ENCODE measurements around the gene EHD1. TPM values are rescaled to one million over a fixed set of nuclear protein-coding genes. Genes with fewer than 3 reads are reported as not detected.

Gene EHD1
- total RNA-seq, 1 donor from 2014 or later, result 52.5 TPM

DNA sequence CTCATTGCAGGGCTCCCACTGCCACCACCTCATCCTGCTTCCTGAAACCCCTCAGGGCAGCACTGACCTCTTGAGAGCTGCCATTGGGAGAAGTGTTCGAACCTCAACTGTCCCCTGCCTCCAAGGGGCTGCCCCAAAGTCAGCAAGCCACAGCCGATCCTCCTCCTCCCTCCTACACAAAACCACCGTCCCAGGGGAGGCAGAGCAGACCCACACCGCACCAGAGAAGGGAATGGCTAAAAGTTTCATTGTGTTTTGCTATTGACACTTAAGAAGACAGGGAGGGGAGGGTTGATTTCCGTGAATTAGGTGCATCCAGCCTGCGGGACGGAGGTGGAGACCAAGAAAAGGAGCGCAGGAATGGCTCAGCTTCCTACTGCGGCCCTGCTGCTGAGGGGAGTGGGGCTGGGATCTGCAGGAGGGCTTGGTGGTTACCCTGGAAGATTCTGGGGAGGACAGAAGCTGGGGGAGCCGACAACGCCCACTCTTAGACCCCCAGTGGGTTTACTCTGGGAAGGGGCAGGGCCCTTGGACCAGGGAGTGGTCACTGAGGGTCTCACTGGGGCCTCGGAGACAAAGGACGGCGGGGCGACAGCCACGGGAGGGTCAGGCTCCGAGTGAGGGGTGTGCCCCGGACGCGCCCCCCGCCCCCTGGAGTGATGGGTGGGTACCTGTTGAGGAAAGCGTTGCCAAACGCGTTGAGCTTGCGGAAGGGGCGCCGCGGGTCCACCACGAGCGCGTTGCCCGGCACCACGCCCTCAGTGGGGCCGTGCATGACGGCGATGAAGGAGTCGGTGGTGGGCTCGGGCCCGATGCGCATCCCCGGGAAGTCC is 815 bp downstream of the EHD1 start:
- intact Hi-C loops (cut with micrococcal nuclease), result no loop called here
- ATAC-seq (peak; percentile 8), DNase-seq (no peak)

DNA sequence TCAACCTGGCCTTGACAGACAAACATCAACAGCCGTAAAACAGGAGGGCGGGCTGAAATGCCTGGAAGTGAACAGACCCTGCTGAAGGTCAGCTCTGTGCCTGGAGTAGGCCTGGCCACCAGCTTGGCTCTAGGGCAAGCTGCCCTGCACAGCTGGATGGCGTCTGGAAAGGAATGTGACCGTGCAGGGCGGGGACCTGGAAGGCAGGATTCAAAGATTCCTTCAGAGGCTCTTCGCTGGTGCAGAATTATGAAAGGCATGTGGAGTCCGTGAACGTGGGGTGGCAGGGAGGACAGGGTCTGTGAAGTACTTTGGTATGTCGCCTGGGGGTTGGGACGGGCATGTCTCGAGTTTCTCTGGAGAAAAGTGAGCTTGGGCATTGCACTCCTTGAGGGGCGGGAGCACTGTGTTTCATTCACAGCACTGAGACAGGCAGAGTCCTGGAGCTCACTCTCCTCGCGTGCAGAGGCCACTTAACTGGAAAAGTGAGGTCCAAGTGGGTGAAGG is 1.5 kb downstream of the EHD1 start:
- intact Hi-C loops (cut with micrococcal nuclease), result no loop called here
- ATAC-seq (no peak), DNase-seq (peak; percentile 59)

DNA sequence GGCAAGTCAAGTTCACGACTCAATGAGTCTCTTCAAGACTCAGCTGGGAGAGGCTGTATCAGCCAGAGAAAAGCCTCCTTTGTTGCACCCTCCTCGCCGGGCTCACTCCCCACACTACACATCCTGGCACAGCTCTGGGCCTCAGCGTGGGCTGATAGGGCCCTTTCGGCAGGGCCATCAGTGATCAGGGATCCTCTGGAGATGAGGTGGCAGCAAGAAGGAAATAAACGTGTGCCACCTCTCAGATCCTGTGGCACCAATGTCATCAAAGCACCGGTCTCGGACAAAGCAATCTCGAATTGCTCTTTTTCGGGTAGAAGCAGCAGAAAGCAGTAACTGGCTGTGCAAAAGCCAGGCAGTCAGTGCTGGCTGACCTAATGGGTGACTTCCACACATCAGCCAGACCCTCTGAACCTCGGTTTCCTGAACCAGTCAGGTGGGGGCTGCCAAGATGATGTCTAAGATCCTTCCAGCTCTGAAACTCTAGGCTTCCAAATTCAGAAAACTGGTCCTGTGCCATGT is 2.1 kb downstream of the EHD1 start:
- intact Hi-C loops (cut with micrococcal nuclease), result no loop called here
- ATAC-seq, result no peak
- DNase-seq, result no peak

DNA sequence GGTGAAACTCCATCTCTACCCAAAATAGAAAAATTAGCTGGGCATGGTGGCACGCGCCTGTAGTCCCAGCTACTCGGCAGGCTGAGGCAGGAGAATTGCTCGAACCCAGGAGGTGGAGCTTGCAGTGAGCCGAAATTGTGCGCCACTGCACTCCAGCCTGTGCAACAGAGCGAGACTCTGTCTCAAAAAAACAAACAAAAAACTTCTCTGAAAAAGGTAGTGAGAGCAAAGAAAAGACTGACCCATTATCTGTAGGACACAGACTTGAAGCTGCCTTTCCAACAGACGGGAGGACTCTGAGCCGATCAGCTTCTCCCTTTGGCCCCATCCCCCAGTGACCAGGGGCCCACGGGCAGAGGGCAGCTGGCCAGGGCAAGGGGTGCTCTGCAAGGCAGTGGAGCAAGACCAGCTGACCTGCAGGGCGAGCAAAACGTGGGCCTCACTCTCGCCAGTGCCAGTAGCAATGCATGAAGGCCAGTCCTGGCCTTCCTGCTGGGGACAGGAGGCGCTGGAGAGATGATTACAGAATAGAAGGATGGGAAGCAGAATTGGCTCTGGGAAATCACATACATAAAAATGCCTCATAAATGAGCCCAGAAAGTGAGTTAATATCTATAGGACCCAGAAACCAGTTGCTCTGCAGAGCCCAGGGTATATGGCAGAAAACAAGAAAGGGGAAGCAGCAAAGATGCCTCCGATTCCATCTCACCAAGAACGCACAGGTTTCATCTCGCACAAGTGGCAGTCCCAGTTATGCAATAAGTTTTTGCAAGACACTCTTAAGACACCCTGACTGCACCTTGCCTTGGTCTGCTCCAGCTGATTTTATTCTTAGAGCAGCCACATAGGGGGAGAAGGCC is 2.8 kb downstream of the EHD1 start:
- ATAC-seq (no peak), DNase-seq (no peak)
- intact Hi-C loops (cut with micrococcal nuclease), result no loop called here

DNA sequence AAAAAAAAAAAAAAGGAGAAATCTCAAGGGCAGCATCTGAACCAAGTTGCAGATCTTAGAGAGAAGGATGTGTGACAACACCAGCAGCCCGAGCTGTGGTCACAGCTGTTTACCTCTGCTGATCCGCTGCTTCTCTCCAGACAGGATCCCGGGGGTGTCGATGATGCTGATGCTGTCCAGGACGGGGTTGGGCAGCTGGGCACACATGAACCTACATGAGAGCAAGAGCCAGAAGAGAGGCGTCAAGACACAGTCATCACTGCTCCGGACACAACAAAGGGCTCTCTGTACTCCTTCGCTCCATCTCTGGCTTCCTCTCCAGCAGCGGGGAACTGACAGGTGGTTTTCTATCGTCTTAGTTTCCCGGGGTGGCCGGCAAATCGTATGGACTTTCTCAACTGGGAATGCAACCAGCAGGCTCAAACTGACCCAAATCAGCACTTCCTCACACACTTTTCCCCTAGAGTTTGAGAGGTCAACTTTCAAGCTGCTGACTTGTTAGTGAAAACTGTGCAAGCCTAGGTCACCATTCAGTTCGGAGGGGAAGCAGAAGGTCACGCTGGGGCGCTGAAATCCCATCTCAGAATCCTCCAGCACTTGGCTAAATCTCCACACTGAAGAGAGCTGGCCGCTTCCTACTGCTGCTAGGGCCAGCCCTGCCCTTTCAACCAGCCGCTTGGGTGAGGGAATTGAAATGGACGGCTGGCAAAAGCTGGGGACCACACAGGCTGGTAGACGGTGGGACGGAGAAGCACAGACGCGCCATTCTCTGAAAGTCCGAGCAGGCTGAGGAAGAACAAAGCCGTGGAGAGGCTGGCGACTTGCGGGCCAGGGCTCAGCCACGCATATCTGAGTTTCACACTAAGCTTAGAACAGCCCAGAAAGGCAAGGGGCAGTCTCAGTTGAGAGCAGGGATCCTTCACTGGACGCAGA is 3.8 kb downstream of the EHD1 start:
- ATAC-seq (no peak), DNase-seq (peak; percentile 62)
- intact Hi-C loops (cut with micrococcal nuclease), result no loop called here

DNA sequence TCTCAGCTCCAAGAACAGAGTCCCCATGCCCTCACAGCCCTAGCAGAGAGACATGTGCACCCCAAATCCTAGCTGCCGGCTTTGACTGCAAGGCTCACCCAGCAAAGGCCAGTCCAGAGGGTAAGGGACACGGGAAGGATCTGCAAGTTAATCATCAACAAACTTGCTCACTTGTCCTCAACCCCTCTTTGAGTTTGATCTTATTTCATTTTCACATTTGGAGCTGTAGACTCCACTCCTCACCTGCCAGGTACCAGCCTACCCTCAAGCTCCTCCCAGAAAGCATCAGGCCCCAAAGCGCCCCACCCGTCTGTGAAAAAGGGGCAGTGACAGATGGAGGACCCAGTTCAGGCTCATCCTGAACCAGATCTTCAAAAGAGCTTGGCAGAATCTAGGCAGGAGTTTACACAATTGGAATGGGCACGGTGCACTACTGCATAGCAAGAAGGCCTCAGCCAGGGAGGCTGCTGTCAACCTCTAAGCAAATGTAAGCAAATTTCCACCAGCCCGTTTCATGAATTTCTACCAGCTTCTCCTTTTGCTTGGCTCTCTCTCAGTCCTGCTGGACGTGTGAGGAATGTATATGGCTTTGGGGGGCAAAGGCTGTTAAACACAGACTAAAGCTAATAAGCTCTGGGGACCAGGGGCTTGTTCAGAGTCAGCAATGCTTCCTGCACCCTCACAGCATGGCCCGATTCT is 5.5 kb downstream of the EHD1 start:
- intact Hi-C loops (cut with micrococcal nuclease), result no loop called here
- ATAC-seq (no peak), DNase-seq (no peak)

DNA sequence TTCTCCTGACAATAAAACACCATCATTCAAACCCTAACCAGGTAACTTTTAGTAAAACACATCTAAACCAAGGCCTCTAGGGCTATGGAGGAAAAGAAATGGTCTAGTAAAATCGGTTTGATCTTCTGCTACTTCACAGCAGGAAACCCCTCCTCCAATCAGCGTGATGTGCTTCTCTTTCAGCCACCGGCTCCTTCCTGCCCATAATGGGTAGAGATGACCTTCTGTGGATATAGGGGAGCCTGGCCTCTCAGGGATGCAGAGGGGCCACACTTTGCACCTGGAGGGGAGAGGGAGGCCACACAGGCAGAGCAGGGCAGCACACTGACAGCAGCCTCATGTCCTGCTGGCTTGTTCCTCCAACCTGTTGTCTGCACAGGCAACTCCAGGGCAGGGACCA is 6.9 kb downstream of the EHD1 start:
- DNase-seq (no peak), ATAC-seq (no peak)
- intact Hi-C loops (cut with micrococcal nuclease), result no loop called here

DNA sequence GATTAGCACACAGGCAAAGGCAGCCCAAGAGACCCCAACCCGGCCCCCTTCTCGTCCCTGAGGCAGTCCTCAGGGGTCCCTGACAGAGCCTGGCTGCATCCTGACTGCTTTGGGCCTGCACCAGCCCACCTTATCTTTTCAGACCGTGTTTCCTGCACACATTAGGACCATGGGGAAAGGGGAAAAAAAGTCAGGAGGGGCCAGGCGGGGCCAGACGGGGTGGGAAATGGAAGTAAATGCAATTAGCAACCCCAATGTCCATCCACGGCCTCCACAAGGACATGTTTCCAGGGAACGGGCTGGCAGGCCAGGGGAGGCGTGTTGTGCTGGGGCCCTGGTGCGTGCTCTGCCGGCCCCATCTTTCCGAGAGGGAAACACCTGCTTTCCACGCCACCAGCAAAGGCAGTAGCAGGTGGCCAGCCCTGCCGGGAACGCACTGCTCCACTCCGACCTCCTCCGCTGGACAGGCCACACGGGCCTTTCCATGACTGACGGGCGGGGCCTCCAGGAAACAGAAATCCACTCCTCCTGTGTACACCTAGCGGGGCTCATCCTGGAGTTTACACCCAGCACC is 7.4 kb downstream of the EHD1 start:
- peak; percentile 41 for DNase-seq
- ATAC-seq, result peak; percentile 2
- intact Hi-C loops (cut with micrococcal nuclease), result no loop called here

DNA sequence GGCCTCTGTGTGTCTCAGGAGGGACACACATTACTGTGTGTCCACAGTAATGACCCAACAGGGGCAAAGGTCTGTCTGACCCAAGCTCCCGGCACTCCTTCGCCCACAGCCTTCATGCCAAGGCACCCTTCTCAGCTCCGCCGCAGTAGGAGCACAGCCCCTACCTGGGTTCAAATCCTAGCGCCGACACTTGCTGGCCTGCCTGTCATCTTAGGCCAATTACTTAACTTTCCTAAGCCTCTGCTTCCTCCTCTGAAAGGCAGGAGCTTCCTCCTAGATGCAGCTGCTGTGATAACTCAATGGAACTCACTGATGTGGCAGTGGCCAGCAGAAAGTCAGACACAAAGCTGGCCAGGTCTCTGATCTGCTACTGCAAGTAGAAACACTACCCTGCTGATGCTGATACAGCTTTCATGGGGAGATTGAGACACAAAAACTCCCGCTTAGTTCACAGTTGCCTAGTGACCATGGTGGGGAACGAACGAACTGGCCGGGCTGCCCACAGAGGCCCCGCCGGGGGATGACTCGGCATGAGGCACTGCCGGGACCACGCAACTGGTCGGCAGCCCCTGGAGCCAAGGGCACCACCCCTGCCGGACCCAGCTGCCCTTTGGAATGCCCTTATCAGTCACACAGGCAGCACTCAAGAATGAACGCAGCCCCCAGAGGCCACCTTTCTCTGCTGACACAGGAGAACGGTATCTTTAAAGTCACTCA is 8.1 kb downstream of the EHD1 start:
- DNase-seq (peak; percentile 70), ATAC-seq (peak; percentile 58)
- intact Hi-C loops (cut with micrococcal nuclease), result no loop called here

DNA sequence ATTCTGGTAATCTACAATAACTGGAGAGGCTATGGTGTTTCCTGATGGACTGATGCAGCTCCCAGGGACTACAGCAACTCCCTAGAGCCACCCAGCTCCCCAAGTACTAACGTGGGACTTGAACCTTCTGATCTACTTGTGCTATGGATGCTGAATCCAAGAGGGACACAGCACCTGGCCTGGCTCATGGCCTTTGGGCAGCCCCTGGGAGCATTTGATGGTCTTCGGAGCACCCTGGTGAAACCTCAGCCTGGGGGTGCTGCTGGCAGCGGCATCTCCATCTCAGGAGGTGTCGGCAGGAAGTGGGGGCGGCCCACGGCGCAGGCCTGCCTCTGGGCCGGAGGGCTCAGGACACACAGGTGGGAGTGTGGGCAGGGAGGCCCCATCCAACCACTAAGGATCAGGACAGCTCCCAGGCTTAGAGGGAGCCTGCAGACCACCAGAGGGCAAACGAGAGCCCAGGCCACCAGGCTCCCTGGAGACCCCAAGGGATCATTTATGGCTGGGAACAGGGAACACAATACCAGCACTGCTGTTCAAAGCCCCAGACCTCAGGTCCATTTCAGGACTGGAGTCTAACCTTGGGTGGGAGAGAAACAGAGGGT is 8.7 kb downstream of the EHD1 start:
- DNase-seq (peak; percentile 49), ATAC-seq (peak; percentile 17)
- intact Hi-C loops (cut with micrococcal nuclease), result no loop called here

DNA sequence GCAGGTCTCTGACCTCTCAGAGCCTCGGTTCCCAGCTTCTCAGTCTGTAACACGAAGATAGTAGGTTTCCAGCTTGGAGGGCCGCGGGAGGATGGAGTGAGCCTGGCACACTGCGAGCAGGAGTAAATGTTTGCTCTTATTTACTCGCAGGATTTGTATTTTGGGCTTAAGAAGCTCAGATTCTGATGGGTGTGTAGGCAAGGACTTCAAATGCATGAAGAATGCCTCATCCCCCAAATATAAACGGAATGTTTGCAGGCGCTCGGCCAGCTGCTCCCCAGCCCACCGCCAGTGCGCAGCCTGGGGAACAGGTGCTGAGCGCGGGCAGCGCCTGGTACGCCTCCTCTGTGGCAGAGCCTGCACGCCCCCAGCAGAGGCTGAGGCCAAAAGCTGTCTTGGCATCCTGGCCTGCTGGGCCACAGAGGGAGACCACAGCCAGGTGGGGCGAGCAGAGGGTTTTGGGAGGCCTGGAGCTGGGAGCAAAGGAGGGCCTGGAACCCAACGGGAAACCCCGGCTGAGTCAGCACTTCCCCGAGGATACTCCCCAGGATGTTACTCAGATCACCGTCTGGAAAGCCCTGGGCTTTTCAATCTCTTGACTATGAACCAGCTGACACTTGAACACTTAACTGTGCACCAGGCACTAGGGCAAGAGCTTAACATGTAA is 9.4 kb downstream of the EHD1 start:
- DNase-seq, result peak; percentile 45
- peak; percentile 6 for ATAC-seq
- intact Hi-C loops (cut with micrococcal nuclease), result no loop called here

DNA sequence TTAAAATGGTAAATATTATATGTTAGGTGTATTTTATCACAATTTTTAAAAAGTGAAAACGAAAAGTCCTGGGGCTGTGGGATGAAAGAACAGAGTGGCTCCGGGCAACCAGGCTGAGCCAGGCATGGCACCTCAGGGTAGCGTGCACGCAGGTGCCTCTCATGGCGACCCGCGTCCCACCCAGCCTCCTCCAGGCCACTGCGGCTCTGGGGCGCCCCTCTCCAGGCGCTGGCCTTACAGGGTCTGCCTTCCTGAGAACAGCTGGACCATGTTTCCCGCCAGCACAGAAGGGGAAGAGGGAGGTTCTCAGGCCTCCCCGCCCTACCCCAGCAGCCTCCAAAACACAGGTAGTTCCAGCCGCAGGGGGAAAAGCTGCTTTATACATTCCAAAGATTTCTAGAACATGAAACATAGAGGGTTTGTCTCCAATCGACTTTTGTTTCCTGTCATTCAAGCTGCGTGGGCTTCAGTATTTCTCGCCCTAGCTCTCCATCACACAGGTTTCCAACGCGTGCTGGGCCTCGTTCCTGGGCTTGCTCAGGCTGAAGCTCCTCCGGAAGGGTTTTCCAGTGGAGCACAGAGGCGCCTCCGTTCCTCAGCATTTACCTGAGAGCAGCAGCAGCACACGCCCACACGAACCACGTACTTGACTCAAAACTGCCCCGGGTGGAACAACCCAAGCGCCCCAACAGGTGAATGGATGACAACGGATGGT is 10.5 kb downstream of the EHD1 start:
- intact Hi-C loops (cut with micrococcal nuclease), result no loop called here
- no peak for DNase-seq
- no peak for ATAC-seq

DNA sequence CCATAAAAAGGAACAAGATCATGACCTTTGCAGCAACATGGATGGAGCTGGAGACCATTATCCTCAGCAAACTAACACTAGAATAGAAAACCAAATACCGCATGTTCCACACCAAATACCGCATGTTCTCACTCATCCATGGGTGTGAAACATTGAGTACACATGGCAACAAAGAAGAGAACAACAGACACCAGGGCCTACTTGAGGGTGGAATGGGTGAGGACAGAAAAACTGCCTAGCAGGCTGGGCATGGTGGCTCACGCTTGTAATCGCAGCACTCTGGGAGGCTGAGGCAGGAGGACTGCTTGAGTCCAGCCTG is 12.3 kb downstream of the EHD1 start:
- DNase-seq (no peak), ATAC-seq (no peak)
- intact Hi-C loops (cut with micrococcal nuclease), result no loop called here

DNA sequence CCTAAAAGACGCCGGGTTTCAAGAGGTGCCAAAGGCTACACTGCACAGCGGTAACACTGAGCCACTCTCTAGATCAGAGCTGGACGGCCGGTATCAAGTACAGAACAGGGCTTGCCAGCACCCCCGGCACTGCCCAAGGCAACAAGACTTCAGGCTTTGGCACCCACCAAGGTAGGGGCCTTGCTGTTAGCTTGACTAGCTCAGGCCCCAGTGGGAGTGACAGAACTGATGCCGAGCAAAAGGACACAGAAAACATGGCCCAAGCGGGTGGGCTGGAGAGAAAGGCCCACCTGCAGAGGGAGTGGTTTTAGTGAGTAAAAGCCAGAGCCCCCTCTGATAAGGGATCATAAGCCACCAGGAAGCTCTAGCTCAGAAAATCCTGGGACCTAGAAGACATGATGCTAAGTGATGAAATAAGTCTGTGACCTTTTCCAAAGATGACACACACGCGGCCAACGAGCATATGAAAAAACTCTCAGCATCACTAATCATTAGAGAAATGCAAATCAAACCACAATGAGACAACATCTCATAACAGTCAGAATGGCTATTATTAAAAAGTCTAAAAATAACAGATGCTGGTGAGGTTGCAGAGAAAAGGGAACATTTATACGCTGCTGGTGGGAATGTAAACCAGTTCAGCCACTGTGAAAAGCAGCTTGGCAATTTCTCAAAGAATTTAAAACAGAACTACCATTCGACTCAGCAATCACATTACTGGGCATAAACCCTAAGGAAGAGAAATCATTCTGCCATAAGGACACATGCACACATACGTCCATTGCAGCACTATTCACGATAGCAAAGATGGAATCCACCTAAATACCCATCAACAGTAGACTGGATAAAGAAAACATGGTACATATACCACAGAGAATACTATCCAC is 12.9 kb downstream of the EHD1 start:
- peak; percentile 28 for DNase-seq
- ATAC-seq, result peak; percentile 5
- intact Hi-C loops (cut with micrococcal nuclease), result no loop called here

Measured in left ventricle myocardium superior (tissue), 1 donor.